NCI-H2029 treated with DMSO at 0.1 percent for 48 hours (cell line): ENCODE measurements around the gene NEK5.
"Not testable (repeated sequence)": the region's sequence is repeated elsewhere in the genome, so short reads cannot be mapped to it uniquely, and the experiment has no call there.

Experiments
- DNase-seq: peaks from one replicate; lab custom pipeline; 2025; lab: John Stamatoyannopoulos, UW

The NEK5 gene

DNA sequence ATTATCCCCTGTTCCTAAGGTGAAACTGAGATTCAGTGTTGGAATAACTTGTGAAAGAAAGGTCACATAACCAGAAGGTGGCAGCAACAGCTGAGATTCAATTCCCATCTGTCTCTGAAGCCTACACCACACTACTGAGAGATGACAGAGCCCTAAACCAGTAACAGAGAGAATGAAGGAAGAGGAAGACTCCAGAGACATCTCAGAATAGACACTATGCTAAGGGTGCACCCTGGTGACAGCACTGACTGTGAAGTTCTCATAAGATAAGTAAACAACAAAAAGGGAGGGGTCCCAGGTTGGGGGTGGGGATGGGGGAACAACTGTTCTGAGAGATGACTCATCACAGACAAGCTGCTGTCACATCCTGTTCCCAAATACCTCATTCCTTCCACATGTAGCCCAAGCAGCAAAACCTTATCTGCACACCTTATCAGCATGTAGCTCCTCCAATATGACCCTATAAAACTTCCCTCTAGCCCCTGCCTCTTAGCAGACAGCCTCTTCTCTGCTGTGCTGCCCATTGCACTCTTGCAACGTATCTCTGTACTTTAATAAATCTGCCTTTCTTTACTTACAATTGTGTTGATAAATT lies 57.8 kb downstream of the NEK5 start:
- no peak for DNase-seq

DNA sequence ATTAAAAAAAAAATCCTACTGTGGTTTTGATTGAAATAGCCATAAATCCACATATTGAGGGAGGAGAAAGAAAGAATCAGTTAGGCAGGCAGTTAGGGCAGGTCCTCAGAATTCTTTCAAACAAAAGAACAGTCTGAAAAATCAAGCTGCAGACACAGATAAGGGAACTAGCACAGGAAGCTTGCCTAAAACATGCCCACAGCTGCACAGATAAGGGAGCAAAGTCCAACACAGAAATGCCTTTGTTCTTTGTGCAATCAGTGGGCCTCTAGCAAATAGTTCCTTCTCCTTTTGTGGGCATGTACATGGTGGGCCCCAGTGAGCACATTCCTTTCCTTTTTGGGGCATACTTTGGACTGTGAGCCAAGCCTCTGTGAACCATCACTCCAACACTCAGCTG lies 61.6 kb downstream of the NEK5 start:
- no peak for DNase-seq

DNA sequence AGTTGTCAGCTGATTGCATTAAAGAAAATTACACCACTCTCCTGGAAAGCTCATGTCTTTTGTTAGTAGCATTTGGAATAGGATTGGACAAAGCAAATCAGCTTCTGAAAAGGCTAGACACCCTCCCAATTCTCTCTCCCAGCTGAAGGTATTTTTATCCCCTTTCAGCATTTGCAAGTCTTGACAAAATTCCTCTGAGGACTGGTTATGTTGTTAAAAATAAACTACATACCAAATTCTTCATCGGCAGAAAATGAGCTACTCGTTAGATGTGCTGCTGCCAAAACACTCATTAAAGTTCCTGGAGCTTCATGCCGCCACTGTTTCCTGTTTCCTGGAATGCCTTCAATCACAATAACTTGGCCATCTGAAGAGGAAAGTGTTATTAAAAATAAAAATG lies 67.3 kb downstream of the NEK5 start:
- no peak for DNase-seq

DNA sequence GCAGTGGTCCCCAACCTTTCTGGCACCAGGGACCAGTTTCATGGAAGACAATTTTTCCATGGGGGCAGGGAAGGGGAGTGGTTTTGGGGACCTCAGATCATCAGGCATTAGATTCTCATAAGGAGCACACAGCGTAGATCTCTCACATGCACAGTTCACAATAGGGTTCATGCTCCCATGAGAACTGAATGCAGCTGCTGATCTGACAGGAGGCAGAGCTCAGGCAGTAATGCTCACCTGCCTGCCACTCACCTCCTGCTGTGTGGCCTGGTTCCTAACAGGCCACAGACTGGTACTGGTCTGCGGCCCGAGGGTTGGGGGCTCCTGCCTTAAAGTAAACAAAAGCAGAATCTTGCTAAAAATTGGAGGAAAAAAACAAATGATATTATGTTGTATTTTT lies 67.8 kb downstream of the NEK5 start:
- DNase-seq, result not testable (repeated sequence)

DNA sequence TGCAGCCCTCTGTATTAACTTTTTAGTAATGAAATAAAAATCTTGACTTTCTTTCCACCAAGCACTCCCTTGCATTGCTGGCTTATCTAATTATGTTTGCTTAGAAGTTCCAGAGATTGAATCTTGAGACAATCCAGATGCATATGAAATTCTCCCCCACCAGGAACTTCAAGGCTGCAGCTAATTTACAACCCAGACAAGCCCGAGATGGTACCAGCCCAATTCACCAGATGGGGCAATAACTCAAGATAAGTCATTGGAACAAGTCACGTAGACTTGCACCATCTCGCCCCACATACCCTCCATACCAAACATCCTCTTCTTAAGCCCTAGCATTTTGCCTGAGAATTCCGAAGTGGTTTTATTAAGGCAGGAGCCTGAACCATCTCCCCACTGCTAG lies 75.4 kb downstream of the NEK5 start:
- DNase-seq, result no peak

DNA sequence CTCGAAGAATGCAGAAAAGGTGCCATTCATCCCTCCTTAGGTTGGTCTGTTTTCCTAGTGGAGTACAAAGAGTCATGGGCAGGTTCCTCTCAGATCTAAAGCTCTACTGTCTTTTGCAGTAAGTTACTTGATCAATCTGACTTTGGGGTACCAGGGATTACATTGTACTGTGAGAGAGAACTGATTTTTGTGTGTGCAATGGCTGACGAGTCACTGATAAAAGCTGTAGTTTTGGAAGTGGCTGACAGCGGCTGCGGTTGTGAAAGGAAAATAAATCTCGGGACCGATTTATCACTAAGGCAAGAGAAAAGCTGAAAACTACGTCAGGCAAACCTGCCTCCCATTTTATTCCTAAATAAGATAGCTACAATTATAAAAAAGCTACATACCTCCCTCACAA lies 77.5 kb downstream of the NEK5 start:
- no peak for DNase-seq

DNA sequence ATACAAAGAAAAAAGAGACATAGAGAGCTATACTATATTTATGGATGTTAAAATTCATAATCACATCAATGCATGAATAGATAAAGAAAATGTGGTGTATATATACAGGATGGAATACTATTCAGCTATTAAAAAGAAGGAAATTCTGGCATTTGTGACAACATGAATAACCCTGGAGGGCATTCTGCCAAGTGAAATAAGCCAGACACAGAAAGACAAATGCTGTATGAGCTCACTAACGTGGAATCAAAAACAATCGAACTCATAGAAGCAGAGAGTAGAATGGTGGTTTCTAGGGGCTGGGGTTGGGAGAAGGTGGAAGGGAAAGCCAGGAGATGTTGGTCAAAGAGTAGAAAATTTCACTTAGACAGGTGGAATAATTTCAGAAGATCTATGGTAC lies 80.4 kb downstream of the NEK5 start:
- no peak for DNase-seq

DNA sequence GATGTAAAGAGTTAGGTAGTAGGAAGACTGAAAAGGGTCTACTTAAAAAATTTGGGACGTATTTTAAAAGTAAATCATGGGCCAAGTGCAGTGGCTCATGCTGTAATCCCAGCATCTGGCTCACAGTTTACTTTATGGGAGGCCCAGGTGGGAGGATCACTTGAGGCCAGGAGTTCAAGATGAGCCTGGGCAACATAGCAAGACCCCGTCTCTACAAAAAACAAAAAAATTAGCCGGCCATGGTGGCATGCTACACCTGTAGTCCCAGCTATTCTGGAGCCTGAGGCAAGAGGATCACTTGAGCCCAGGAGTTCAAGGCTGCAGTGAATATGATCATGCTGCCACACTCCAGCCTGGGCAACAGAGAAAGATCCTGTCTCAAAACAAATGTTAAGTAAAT lies 81.4 kb downstream of the NEK5 start:
- no peak for DNase-seq

DNA sequence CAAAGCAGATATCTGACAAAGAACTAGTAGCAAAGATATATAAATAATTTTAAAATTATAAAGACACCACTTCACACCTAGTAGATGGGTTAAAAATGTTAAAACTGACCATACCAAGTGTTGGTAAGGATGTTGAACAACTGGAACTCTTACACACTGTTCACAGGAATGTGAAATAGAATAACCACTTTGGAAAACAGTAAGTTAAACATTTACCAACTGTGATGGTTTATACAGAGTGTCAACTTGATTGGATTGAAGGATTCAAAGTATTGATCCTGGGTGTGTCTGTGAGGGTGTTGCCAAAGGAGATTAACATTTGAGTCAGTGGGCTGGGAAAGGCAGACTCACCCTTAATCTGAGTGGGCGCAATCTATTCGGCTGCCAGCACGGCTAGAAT lies 85.2 kb downstream of the NEK5 start:
- no peak for DNase-seq

DNA sequence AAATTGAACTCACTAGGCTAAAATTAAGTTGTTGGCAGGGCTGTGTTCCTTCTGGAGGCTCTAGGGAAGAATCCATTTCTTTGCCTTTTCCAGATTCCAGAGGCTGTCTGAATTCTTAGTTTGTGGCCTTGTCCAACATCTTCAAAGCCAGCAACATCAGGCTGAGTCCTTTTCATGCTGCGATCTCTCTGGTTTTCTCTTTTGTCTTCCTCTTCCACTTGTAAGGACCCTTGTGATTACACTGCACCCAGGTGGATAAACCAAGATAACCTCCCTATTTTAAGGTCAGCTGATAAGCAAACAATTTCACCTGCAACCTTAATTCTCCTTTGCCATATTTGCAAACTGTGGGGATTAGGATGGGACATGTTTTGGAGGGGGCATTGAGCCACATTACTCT lies 92.8 kb downstream of the NEK5 start:
- no peak for DNase-seq

DNA sequence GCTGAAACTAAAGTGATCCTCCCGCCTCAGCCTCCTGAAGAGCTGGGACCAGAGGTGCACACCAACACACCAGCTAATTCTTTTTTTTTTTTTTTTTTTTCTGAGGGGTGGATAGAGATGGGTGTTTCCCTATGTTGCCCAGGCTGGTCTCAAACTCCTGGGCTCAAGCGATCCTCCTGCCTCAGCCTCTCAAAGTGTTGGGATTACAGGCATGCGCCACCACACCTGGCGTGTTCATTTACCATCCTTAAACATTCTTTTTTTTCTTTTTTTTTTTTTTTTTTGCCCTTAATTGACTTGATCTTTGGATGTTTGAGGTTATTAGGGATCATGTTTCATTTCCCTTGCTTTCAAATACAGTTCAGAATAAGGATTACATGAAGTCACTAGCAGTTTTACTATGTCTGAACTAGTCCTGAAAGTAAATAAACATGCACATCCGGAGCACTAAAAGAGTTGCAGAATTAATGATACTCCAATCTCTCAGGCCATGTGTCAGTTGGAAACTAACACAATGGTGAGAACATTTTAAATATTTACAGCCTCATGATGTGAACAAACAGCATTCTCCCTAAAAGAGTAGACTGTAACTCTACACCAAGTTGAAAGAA lies 94.2 kb downstream of the NEK5 start:
- DNase-seq, result peak; percentile 12

DNA sequence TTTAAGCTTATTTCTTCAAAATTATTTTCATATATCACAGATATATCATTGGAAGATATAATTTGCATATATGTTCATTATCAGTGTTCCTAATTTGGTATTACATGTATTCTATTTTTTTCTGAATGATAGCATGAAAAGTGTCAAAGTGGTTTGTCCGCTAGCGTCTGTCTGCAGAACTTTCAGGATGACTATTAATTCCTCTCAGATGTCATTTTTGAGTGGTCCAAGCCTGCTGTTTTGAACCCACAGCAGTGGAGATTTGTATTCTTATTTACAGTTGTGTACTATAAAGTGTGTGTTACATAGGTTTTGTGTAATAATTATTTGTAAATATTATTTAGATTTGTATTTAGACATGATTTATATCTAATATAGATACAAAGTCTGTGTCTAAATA lies 95.8 kb downstream of the NEK5 start:
- DNase-seq, result no peak

DNA sequence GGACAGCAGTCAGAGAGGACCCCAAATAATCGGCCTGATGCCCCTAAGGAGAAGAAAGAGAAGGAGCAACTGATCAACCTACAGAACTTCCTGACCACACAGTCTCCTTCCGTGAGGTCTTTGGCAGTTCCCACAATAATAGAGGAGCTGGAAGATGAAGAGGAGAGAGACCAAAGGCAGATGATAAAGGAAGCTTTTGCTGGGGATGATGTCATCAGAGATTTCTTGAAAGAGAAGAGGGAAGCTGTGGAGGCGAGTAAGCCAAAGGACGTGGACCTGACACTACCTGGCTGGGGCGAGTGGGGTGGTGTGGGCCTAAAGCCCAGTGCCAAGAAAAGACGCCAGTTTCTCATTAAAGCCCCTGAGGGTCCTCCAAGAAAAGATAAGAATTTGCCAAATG lies 98.5 kb downstream of the NEK5 start:
- DNase-seq, result not testable (repeated sequence)

DNA sequence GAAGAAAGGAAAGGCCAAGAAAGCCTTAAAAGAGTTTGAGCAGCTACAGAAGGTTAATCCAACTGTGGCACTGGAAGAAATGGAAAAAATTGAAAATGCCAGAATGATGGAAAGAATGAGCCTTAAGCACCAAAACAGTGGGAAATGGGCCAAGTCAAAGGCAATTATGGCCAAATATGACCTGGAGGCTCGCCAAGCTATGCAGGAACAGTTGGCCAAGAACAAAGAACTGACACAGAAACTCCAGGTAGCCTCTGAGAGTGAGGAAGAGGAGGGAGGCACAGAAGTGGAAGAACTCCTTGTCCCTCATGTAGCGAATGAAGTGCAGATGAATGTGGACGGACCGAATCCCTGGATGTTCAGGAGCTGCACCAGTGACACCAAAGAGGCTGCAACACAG lies 99.3 kb downstream of the NEK5 start:
- peak; percentile 15 for DNase-seq

DNA sequence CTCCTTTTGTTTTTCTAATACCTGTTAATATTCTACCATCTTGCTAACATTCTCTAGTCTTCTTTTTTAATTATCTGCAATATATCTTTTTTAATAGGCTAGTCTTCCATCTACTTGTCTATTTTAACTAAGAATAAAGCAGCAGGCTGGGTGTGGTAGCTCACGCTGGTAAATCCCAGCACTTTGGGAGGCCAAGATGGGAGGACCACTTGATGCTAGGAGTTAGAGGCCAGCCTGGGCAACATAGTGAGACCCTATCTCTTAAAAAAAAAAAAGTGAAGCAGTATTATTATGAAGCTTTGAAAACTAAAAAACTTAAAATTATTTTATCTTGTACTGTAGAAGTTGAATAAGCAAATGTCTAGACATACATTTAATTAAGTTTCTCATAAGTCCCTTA lies 101.0 kb downstream of the NEK5 start:
- no peak for DNase-seq

DNA sequence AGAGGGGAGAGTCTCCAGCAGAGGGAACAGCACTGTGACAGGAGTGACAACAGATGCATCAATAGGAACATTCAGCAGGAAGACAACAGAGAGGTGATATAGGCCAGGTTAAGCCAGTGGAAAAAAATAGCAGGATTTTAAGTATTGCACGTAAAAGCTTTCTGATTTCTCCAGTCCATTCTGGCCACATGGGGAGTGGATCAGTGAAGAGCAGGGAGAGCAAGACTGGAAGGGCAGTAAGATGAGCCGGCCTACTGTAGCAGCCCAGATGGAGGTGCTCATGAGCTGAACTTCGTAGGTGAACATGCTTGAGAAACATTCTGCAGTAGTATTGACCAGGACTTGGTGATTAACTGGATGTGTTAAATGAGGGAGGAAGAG lies 102.6 kb downstream of the NEK5 start:
- DNase-seq, result no peak

DNA sequence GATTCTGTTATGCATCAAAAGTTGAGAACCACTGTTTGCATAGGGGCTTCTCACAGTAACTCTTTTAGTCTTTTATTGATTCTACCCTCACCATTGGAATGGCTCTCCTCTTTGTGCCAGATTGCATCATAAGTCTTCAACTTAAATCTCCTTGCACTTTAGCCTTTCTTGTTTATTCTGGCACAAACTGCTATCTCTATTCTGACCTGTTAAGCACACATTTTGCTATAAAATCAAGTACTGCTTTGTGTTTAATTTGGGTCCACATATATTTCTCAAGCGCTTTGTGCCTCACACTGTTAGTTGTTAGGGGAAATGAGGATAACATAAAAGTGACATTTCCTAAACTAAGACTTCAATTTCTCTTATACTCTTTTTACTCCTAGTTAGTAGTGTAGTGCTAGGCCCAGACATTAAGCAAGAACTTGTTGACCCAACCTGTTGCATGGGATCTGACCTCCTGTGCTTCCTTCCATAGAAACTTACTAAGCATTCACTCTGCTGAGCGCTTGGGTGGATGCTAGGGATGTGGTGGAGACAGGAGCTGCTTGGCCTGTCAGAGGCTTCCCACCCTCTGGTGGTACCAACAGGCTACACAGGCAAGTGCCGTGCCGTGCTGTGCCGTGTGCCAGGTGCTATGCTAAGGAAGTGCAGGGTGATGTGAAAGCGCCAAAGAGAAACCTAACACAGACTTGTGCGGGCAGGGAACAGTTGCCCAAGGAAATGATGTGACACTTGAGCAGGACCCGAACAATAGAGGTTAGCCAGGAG lies 103.2 kb downstream of the NEK5 start:
- no peak for DNase-seq

DNA sequence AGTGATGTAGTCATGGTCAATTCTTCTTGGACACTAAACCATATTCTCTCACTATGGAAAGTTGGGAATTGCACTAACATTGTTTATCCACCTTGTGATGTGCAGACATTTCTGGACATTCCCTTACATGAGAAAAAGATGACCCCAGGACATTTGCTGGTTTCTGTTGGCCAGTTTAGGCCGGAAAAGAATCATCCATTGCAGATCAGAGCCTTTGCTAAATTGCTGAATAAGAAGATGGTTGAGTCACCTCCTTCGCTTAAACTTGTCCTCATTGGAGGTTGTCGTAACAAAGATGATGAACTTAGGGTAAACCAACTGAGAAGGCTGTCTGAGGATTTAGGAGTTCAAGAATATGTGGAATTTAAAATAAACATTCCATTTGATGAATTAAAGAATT lies 104.4 kb downstream of the NEK5 start, which contains the start of gene UTP14C:
UTP14C (plus strand) TSS at position 211 of the 400 bp plus-strand sequence. CDS start 4,114 bp downstream, outside the sequence.
- DNase-seq, result no peak

DNA sequence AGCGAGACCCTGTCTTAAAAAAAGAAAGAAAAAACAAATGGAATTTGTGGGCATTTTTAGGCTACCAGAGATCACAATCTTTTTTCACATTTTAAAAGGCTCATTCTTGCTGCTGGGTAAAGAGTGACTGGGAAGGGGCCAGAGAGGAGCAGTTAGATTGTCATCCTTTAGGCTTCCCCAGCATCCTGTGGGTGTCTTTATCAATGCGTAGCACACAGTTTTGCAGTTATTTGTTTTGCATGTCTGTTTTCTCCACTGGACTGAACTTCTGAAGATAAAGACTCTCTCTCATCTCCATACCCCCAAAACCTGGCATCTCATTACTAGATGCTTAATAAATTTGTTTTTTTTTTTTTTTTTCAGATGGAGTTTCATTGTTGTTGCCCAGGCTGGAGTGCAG lies 106.5 kb downstream of the NEK5 start:
- DNase-seq, result no peak

DNA sequence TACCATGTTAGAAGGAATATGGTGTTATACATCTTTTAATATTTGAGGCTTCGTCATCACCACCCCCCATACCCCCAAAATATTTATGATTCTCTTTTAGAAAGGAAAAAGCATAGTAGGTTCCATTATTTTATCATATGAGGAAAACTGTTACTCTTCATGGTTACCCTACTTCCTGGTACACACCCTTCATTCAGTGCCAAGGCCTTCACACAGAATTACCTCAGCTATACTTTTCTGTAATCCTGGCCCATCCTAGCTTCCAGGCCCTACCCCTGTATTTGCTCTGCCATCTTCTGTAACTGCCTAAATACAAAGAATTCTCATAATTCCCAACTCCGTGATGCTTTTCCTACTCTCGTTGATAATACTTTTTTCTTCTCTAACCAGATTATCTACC lies 108.7 kb downstream of the NEK5 start:
- no peak for DNase-seq

DNA sequence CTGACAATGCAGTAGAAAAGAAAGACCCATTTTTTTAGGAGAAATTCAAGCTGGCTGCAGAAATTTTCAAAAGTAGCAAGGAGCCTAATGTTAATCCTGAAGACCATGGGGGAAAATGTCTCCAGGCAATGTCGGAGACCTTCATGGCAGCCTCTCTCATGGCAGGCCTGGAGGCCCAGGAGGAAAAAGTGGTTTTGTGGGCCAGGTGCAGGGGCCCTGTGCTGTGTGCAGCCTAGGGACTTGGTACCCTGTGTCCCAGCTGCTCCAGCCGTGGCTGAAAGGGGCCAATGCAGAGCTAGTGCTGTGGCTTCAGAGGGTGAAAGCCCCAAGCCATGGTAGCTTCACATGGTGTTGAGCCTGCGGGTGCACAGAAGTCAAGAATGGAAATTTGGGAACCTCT lies 112.6 kb downstream of the NEK5 start:
- no peak for DNase-seq

DNA sequence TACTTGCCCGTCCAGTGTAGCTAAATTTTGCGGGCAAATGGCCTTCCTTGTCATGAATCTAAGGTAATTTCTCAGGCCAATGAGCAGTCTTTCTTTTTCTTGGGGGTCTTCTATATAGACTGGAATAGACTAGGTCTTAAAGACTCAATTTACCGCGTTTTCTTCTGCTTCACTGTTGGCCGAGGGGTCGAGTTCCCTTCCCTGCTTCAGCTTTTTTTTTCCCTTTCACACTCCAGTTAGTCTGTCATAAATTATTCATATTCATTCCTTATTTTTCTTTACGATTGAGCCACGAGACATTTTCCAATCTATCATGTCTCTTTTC lies 116.4 kb downstream of the NEK5 start:
- DNase-seq, result no peak

DNA sequence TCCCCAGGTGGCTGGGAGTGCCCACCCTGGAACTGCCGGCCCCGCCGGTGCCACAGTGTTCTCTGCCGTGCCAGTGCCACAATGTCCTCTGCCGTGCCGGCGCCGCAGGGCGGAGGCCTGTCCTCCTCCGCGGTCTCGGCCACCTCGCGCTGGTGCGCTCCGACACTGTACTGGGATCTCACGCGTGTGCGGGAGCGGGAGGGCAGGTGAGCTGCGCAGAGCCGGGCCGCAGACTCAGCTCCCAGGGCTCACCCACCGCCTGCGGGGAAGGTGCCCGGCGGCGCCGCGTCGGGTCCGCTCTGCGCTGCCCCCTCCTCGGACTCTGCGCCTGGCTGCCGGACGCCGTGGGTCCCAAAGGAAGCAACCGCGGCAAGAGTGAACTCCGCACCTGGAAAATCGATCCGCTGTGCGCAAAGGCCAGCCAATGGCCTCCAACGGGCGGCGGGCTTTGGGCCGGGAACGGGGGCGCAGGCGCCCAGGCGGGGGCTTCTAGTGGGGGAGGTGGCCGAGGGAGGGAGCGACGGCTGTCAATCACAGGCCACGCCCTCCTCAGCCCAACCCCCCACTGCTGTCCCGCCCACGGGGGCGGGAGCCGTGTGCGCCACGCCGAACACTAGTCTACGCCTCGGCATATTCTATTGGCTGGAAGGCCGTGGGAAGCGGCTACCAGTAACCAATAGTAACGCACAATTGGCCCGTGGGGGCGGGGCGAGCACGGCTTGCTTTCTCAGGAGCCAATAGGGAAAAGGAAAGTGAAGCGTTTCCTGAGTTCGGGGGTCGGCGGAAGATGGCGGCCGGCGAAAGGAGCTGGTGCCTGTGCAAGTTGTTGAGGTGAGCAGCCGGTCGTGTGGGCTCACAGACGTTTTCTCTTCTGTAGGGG lies 117.0 kb downstream of the NEK5 start, which contains the start of gene ALG11:
ALG11 (plus strand) TSS at position 767 of the 880 bp plus-strand sequence; CDS start at position 788, 21 bp downstream.
- peak; percentile 56 for DNase-seq
